GM04503 (cell line): Measurements from ENCODE around the gene MAGI3.
"Not testable (repeated sequence)": the region's sequence is repeated elsewhere in the genome, so short reads cannot be mapped to it uniquely, and the experiment has no call there.

Experiments
- DNase-seq: peaks from one replicate; pipeline ENCODE4 v3.0.0-alpha.2; 2012; ENCODE audit warnings: low read depth

MAGI3 gene

DNA sequence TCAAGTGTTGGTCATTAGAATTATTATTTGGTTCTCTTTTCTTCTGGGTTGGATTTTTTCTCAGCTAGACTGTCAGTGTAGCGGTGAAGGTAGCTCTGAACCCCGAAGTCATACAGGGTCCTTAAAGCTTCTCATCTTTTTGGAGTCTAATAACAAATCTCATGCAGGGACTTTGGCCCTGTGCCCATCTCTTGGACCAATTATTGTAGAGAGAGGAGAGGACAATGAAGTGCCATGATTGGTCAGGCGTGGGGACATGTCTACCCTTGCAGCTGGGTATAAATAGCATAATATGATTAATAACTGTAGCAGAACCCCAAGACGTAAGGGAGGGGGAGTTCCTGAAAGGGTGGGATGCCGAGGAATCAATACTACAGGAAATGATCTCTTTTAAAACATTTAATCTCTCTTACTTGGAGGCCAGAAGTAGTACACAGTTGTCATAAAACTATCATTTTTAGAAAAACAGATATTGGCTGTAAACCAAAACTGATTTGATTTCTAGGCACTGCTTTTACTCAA lies 8.8 kb downstream of the MAGI3 start:
- DNase-seq: no peak

DNA sequence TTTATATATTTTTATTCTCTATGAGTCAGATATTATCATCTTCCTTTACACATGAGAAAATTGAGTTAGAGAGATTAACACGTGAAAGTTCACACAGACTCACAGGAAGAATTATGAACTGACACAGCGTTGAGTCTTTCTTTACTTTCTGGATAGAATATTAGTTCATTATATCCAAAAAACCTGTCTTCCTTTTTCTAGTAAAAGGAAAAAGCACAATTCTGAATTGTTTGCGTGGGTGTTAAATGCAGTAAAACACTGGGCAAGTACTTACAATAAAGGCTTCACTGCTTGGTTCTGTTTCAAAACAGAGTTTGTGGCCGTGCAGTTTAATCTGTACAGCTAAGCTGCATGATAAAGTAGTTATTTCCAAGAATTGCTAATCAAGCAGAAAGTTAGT lies 10.8 kb downstream of the MAGI3 start:
- no peak for DNase-seq

DNA sequence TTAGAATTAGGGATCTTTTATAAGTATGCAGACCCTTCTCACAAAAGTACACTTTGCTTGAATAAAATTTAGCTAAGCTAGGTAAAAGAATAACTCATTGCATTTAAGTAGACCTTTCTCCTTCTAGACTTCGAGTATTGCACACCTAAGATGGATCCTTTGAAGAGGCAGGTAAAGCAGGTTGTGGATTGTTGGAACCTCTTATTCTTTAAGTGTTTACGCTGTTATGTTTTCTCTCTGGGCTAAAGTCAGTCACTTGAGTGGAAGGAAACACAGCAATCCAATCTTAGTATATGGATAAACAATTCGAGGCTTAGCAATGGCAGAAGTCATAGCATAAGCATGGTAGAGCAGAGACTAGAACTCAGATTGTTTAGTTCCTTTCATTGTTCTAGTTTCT lies 11.4 kb downstream of the MAGI3 start:
- no peak for DNase-seq

DNA sequence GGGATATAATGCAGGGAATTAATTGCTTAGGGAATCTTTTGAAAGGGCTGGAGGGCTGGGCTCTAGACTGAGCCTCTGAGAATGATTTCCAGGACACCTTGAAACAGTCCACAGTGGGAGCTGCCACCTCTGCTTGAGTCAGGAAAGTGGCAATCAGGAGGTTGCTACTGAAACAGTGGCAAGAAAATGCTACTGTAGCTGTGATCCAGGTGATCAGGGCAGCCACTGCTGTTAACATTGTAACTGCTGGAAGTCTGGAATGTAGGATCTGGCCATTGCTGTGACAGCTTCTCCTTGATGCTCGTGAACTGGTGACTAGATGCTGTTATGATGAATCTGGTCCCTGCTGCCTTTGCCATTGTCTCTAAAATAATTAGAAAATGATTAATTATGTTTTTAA lies 12.8 kb downstream of the MAGI3 start:
- no peak for DNase-seq

DNA sequence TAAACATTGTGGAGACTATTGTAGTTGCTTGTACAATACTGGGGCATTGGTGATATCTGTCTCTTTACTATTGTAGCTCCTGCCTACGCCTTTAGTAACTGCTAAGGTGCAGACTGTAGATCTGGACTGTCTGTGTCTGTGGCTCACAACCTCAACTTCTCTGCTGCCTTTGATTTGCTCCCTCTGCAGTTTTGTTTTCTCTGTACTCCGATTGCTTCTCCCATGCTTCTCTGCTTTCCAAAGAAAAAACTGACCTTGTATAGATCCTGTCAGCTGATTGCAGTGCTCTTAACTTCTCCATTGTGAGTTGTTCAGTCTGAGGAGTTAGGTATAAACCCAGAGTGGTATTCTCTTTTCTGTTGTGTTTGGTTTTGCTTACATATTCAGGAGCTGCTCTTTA lies 15.3 kb downstream of the MAGI3 start:
- no peak for DNase-seq

DNA sequence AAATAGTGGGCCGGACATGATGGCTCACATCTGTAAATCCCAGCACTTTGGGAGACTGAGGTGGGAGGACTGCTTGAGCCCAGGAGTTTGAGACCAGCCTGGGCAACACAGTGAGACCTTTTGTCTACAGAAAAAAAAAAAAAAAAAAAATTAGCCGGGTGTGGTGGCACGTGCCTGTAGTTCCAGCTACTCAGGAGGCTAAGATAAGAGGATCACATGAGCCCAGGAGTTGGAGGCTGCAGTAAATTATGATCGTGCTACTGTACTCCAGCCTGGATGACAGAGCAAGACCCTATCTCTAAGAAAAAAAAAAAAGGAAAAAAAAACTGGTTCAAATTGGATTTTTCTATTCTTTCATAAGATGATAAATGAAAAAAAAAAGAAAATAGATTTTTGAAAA lies 15.8 kb downstream of the MAGI3 start:
- not testable (repeated sequence) for DNase-seq

DNA sequence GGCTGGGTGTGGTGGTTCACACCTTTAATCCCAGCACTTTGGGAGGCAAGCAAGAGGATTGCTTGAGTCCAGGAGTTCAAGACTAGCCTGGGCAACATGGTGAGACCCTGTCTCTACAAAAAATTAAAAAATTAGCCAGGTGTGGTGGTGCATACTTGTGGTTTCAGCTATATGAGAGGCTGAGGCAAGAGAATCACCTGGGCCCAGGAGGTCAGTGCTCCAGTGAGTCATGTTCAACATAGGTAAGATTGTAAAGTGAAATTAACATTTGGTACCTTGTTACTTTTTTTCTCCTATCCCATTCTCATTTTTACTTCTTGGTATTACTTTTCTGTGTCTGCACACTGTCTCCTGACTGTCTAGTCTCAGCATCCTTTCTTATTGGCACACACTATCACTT lies 19.0 kb downstream of the MAGI3 start:
- DNase-seq: no peak

DNA sequence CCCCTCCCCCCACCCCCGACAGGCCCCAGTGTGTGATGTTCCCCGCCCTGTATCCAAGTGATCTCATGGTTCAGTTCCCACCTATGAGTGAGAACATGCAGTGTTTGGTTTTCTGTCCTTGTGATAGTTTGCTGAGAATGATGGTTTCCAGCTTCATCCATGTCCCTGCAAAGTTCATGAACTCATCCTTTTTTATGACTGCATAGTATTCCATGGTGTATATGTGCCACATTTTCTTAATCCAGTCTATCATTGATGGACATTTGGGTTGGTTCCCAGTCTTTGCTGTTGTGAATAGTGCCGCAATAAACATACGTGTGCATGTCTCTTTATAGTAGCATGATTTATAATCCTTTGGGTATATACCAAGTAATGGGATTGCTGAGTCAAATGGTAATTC lies 21.7 kb downstream of the MAGI3 start:
- DNase-seq: not testable (repeated sequence)

DNA sequence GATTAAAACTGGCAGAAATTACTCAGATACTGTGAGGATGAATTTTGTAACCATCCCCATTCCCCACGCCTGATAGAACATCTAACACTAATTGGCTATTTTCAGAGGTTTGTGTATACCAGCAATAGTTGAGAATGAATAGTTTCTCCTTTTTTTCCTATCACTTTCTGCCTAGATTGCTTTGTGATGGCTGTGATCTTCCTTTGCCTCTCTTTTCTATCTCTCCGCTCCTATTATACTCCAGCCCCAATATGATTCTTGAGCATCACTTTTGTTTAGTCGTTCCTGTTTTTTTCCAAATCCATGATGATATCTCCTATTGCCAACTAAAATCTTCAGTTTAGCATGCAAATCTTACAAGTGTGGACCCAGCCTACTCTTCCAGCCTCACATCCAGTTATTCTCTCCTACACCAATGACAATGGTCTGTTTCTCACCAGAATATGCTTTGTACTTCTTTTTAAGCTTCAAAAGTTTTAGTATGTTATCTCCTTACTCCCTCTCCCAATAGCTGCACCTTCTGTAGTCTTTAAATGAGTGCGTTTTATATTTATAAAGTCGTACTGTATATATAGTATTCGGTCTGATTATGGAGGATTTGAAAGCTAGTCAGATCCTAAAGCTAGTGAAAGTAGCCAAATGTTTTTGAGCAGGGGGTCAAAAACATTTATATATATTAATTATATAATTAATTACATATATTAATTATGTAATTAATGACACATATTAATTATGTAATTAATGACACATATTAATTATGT lies 25.2 kb downstream of the MAGI3 start:
- DNase-seq: no peak

DNA sequence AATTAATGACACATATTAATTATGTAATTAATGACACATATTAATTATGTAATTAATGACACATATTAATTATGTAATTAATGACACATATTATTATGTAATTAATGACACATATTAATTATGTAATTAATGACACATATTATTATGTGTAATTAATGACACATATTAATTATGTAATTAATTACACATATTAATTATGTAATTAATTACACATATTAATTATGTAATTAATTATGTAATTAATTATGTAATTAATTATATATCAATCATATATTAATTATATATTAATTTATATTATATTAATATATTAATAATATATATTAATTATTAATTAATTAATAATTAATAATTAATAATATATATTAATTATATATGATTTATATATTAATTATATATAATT lies 25.8 kb downstream of the MAGI3 start:
- DNase-seq: not testable (repeated sequence)

DNA sequence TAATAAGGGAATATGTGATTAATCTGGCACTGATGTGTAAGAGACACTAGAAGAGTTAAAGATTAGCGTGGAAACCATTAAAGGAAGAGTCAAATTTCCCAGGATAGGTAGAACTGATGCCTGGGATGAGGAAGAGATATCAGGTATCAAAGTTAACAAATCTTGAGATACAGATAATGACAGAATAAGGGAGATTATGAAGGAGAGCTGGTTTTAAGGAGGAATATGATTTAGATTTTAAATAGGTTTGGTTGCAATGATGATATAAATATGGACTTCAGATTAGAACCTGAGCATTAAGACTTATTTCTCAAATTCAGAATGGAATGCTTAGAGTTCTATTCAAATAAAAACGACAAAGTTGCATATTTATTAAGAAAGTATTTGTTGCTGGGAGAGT lies 26.2 kb downstream of the MAGI3 start:
- no peak for DNase-seq

DNA sequence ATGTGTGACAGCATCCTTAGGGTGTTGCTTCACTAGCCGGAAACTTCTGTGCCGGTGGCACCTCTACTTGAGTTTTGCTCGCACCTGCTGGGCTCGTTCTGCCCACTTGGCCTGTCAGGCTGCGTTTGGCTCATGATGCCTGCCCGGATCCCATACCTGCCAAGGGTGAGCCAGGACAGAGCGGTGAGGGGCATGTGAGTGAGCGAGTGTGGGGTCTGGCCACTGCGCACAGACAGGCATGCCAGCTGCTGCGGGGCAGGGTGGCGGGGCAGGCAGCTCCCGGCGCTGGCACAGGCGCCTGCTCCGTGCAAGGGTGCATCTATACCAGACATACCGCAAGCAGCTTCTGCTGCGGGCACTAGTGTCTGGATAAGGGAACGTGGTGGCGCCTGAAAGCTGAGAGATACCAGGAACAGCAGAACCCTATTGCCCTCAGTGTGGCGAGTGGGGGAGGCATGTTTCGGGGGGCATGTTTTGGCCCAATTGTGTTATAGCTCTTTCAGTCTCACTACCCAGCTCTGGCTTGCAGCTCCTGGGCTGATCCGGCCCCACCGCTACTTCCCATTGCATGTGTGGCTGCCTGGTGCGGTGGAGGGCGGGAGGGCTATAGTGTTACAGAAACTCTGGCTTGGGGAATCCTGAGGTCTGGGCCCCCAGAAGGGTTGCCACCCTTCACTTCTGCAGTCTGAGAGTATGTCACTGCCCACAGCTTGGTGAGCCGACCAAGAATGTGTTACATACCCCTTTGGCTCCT lies 32.2 kb downstream of the MAGI3 start:
- DNase-seq: no peak

DNA sequence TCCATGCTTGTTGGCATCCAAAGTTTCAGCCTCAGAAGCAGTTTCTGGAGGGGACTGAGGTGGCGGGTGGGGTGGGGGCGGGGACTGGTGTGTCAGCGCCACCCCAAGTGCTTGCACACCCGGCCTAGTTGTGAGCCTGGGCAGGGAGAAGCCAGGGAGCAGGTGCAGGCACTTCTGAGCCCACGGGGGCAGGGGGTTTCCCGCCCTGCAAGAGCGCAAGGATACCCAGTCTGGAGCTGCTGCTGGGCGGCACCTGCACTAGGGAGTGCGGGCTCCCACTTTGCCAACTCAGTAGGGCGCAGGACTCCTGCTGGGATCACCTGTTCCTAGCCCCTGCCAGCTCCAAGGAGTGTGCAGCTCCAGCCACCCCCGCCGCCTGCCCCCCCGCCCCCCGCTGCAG lies 33.5 kb downstream of the MAGI3 start:
- DNase-seq: no peak

DNA sequence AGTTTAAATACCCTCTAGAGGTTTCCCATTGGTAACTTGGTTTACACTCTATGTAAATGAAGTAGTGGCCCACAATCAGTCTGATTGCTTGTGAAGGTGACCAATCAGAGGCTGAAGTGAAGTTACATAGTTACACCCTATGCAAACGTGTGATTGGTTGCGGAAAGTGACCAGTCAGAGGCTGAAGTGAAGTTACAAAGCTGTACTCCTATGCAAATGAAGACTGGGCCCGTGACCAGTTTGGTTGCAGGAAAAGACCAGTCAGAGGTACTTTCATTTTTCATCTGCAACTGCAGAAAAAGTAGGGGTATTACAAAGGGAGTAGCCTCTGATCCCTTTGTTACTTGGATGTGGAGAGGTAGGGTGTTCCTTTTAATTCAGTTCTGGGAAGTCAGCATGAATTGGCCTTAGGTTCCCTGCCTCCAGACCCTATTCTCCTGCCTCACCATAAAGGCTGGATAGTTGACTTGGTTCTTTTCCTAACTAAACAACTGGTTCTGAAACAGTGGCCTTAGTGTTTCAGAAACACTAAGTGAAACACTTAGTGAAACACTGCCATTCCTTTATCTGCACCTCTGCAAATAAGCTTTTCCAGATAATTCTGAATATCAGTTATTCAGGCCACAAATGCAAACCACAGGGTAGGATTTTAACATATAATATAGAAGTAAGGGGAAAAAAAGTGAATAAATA lies 39.3 kb downstream of the MAGI3 start:
- DNase-seq: no peak

DNA sequence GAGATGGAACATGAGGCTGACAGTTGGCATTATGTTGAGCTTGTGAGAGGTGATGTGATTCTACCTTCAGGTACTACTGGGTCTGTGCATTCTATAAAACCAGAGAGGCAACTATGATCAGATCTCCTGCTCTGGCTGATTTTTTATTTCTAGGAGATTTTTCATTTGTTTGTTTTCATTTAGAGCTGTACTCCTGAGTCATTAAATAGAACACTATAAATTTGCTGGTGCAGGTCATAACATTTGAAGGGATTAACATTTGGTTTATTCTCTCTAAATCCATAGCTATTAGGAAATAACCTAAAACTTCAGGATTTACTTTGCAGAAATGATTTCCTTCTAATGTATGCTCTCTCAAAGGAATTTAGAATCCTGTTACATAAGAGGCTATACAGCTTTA lies 42.9 kb downstream of the MAGI3 start:
- no peak for DNase-seq

DNA sequence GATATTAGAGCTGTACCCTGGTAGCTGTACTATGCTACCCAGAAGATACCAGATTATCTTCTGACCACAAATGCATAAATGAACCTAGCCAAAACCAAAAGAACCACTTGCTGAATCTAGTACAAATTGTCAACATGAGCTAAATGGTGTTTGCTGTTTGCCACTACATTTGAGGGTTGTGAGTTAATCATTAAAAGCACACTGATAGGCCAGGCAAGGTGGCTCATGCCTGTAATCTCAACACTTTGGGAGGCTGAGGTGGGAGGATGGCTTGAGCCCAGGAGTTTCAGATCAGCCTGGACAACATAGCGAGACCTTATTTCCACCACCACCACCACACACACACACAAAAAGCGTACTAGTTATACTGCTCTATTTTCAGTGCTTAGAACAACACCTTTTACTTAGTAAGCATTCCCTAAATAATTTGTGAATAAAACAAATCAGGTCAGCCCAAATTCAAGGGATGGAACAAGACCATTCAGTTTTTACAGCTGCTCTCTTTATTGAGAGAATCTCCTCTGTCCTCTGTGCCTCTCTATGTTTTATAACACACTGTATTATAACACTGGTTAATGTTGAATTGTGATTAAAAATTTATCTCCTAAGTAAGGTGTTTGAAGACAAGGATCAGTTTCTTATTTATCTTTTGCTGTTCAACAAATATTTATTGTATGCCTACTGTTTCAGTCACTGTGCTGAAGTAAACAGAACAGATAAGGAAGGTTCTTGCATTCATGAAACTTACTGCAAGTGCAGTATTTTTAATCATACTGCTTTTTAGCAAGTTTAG lies 44.0 kb downstream of the MAGI3 start:
- DNase-seq: no peak

DNA sequence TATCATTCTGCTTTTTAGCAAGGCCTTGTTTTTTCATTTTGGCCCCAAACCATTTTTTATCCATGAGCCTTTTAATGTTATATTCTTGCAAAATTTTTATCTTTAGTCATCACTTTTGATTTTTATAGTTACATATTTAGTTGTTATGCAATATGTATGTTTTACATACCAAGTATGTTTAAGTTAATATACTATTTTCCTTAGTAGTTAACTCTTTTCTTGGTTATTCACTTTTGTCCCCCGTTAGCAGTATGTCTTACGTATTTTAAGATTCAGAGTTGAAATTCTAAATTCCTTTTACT lies 44.5 kb downstream of the MAGI3 start:
- no peak for DNase-seq

DNA sequence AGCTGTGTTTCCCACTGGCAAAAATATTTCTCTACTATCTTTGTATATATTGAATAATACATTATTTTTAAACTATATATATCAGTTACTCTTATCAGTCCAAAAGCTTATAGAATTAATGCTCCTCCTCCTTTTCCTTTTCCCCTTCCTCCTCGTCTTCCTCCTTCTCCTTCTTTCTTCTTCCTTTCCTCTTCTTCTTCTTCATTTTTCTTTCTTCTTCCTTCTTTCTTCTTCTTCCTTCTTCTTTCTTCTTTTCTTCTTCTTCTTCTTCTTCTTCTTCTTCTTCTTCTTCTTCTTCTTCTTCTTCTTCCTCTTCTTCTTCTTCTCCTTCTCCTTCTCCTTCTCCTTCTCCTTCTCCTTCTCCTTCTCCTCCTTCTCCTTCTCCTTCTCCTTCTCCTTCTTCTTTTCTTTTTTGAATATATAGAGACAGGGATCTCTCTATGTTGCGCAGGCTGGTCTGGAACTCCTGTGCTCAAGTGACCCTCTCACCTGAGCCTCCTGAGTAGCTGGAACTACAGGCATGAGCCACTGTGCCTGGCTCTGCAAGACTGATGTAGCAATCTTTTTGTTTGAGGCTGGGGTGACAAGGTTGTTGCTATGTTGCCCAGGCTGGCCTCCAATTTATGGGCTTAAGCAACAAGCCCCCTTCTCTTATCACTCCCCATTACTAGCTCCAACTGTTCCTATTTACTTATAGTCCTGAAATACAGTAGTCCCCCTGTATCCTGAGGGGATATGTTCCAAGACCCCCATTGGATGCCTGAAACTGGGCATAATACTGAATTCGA lies 47.4 kb downstream of the MAGI3 start:
- no peak for DNase-seq

DNA sequence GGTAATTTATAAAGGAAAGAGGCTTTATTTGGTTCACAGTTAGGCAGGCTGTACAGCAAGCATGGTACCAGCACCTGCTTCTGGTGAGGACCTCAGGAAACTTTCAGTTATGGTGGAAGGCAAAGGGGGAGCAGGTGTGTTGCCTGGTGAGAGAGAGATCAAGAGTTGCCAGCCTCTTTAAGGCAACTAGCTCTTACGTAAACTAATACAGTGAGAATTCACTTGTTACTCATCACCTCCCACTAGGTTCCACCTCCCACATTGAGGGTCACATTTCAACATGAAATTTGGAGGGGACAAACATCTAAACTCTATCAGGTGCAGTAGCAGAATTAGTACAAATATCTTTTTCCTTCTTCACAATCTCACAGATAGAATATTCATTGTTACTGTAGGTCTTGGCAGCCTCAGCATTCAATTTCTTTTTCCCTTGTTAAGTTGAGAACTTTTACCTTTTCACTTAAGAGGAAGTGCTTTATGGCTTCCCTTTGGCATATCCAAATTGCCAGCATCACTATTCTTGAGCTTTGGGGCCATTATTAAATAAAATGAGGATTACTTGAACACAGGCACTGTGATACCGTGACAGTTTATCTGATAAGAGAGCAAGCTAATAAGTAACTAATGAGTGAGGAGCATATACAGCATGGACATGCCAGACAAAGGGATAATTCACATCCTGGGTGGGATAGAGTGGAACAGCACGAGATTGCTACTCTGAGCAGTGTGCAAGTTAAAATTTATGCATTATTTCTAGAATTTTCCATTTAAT lies 48.4 kb downstream of the MAGI3 start:
- DNase-seq: no peak

DNA sequence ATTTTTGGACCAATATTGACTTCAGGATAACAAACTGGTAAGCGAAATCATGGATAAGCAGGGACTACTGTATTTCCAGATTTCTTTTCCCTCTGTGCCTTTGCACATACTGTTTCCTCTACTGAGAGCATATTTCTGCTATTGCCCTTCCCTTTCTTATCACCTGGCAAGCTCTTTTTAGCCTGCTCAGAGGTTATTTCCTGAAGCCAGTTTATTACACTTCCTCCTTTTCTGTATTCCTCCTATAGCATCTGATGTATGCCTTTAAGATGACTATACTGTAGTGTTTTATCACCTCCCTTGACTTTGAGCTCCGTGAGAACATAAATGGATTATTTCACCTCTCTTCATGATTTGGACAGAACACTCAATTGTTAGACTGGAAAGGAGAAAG lies 49.0 kb downstream of the MAGI3 start:
- no peak for DNase-seq

DNA sequence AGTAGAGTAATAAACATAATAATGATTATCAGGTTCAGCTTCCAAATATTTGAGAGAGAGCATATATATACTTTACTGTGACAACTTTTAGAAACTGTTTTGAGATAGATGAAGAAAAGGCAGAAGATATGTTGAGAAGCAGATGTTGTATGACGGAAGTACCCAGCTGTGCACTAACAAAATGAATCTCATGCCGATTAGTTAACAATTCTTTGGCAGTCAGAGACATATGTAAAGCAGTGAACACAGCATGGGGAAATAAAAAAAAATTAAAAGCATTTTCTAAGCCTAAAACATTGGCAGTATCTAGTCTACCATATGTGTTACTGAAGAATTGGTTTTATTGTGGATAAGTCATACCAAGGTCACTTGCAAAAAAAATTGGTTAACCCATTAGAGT lies 51.8 kb downstream of the MAGI3 start:
- no peak for DNase-seq
